K562 (cell line): ENCODE data around the gene GALNT7. TPM values are rescaled to one million over a fixed set of nuclear protein-coding genes. Genes with fewer than 3 reads are reported as not detected.

ENCODE experiments used
- ATAC-seq: fragments of 200-7000 bp; cut with Tn5 transposase; 3 replicates; pipeline ENCODE4 v1.9.1; 2020; ENCODE audit warnings: moderate library complexity
- BruUV-seq: library from RNA; stranded (reverse); fragments of 400-500 nt; replicated peaks from 2 replicates; lab custom pipeline; 2021; lab: Mats Ljungman, UMichigan
- CTCF ChIA-PET: fragments of 300-600 bp; formaldehyde crosslinking; extraction: SDS; loops from one replicate; lab custom pipeline; 2021; ENCODE audit warnings: low intra/inter-chr PET ratio; lab: Yijun Ruan, JAX
- POLR2A ChIA-PET: fragments of 300-600, 350-650 bp; sonication (Branson Sonifier 250); formaldehyde crosslinking; extraction: SDS; loops from one replicate; lab custom pipeline; 2021; ENCODE audit warnings: antibody characterized with exemption, inconsistent platforms; lab: Yijun Ruan, JAX
- DNase-seq, 4 experiments: peaks; one replicate each; pipeline versions ENCODE4 v3.0.0 to v3.0.0-alpha.2; 2011 to 2018; ENCODE audit warnings: low spot score in 3 of 4, mixed read lengths in 3 of 4; ENCODE audit errors: extremely low read depth in 1 of 4
- FAIRE-seq: peaks from 2 replicates; lab custom pipeline; 2011; peaks lifted over from hg19 to GRCh38; lab: Jason Lieb, UNC
- H2AFZ ChIP-seq: 2 replicates; pipeline ENCODE4 v1.6.0; 2011; ENCODE audit warnings: low read depth, low read length, control low read depth, inconsistent platforms
- H3K27ac ChIP-seq: fragments of 200-600 bp; 3 replicates; pipeline ENCODE4 v1.8.0; 2011; ENCODE audit warnings: low read depth, mild to moderate bottlenecking, control low read depth, inconsistent platforms, low read length, moderate library complexity, mixed read lengths; ENCODE audit errors: extremely low read depth
- H3K27me3 ChIP-seq, 2 experiments: fragments of 300-600 bp in 1 of 2; 2 replicates in 1 of 2; 3 replicates in 1 of 2; pipeline versions ENCODE4 v1.6.0 to v1.8.0; 2011; ENCODE audit warnings: inconsistent platforms in 2 of 2, low read length in 2 of 2, mild to moderate bottlenecking in 1 of 2, mixed read lengths in 1 of 2, moderate library complexity in 1 of 2; ENCODE audit not compliant: control insufficient read depth in 2 of 2, insufficient read depth in 2 of 2
- H3K36me3 ChIP-seq: fragments of 300-600 bp; 3 replicates; pipeline ENCODE4 v1.8.0; 2011; ENCODE audit warnings: mild to moderate bottlenecking, low read length, inconsistent platforms; ENCODE audit not compliant: control insufficient read depth, insufficient read depth
- H3K4me1 ChIP-seq, 2 experiments: fragments of 200-600 bp in 1 of 2; replicated peaks in 1 of 2; 2 replicates in 1 of 2; 3 replicates in 1 of 2; pipeline versions ENCODE4 v1.5.1 to v1.8.0; 2011; ENCODE audit warnings: inconsistent platforms in 2 of 2, low read length in 2 of 2, mild to moderate bottlenecking in 1 of 2, mixed read lengths in 1 of 2, moderate library complexity in 1 of 2; ENCODE audit not compliant: control insufficient read depth in 2 of 2, insufficient read depth in 2 of 2
- H3K4me2 ChIP-seq: 2 replicates; pipeline ENCODE4 v1.6.1; 2011; ENCODE audit warnings: low read length, control low read depth, inconsistent platforms, mixed read lengths; ENCODE audit not compliant: insufficient read depth
- H3K4me3 ChIP-seq: fragments of 200-600 bp; sonication (generic), shearing (Covaris generic); 2 replicates; pipeline ENCODE4 v1.5.1; 2016; ENCODE audit warnings: control low read depth, inconsistent platforms
- H3K79me2 ChIP-seq: fragments of 200-600 bp; 3 replicates; pipeline ENCODE4 v1.8.0; 2011; ENCODE audit warnings: low read length, inconsistent platforms; ENCODE audit not compliant: control insufficient read depth, insufficient read depth
- H3K9ac ChIP-seq, 2 experiments: 2 replicates each; pipeline versions ENCODE4 v1.6.0 to v1.6.1; 2011; ENCODE audit warnings: low read depth in 2 of 2, low read length in 2 of 2, control low read depth in 1 of 2, inconsistent platforms in 1 of 2, mild to moderate bottlenecking in 1 of 2, mixed read lengths in 1 of 2; ENCODE audit not compliant: insufficient read depth in 1 of 2
- H3K9me1 ChIP-seq: one replicate; pipeline ENCODE4 v1.6.0; 2011; ENCODE audit warnings: inconsistent platforms, mild to moderate bottlenecking, low read length, moderate library complexity; ENCODE audit not compliant: control insufficient read depth, insufficient read depth
- H3K9me3 ChIP-seq: replicated peaks from 2 replicates; pipeline ENCODE4 v1.5.1; 2011; ENCODE audit warnings: low read depth, low read length, inconsistent platforms; ENCODE audit not compliant: control insufficient read depth, insufficient read depth
- H4K20me1 ChIP-seq: replicated peaks from 2 replicates; pipeline ENCODE4 v1.6.1; 2011; ENCODE audit warnings: low read length, inconsistent platforms, mixed read lengths; ENCODE audit not compliant: control insufficient read depth, insufficient read depth
- BRD9 ChIP-seq: fragments of 450-650 bp; IDR thresholded peaks from 2 replicates; pipeline ENCODE4 v1.6.1; 2018; ENCODE audit warnings: low read depth; ENCODE audit not compliant: partially characterized antibody
- FIP1L1 ChIP-seq: fragments of 200-400 bp; formaldehyde crosslinking; IDR thresholded peaks from 2 replicates; pipeline ENCODE4 v1.6.1; 2018; ENCODE audit warnings: mild to moderate bottlenecking, low read depth, low read length; ENCODE audit not compliant: poor library complexity, severe bottlenecking
- MAFG ChIP-seq: fragments of 450-650 bp; conservative IDR thresholded peaks from 2 replicates; pipeline ENCODE4 v1.6.1; 2016; ENCODE audit warnings: missing genetic modification characterization, missing compliant biosample characterization
- POLR2AphosphoS2 ChIP-seq: IDR thresholded peaks from 2 replicates; pipeline ENCODE4 v1.6.1; 2012; ENCODE audit warnings: low read length, improper control_type of control experiment
- RREB1 ChIP-seq: fragments of 250-450 bp; sonication (Bioruptor Pico); IDR thresholded peaks from 2 replicates; pipeline ENCODE4 v1.4.0; 2020
- ZFP91 ChIP-seq: sonication (generic); formaldehyde crosslinking; IDR thresholded peaks from 2 replicates; pipeline ENCODE4 v1.8.0; 2022; ENCODE audit warnings: mild to moderate bottlenecking, missing genetic modification reagents
- ZNF212 ChIP-seq: fragments of 450-650 bp; formaldehyde crosslinking; IDR thresholded peaks from 2 replicates; pipeline ENCODE4 v1.4.0; 2020; ENCODE audit warnings: mild to moderate bottlenecking
- ZNF224 ChIP-seq: sonication (generic); formaldehyde crosslinking; IDR thresholded peaks from 2 replicates; pipeline ENCODE4 v1.8.0; 2022; ENCODE audit warnings: mild to moderate bottlenecking, missing genetic modification reagents
- ZNF609 ChIP-seq: sonication (generic); formaldehyde crosslinking; IDR thresholded peaks from 2 replicates; pipeline ENCODE4 v1.8.1; 2023; ENCODE audit warnings: missing genetic modification reagents, mild to moderate bottlenecking, borderline replicate concordance
- ZNF785 ChIP-seq: fragments of 250-450 bp; sonication (Bioruptor Pico); IDR thresholded peaks from 2 replicates; pipeline ENCODE4 v1.4.0; 2020; ENCODE audit warnings: mild to moderate bottlenecking
- WGBS: fragments of 100-300 bp; shearing (Covaris generic); methylation state at CpG from one replicate; pipeline ENCODE4 v1.1.6; 2016; ENCODE audit warnings: low coverage, mixed read lengths; ENCODE audit not compliant: insufficient coverage; ENCODE audit errors: missing lambda C conversion rate; 5-methylcytosine and 5-hydroxymethylcytosine counted together
- in situ Hi-C: fragments of 300-500 bp; cut with MboI; formaldehyde crosslinking; loops from 4 replicates; pipeline ENCODE4 v1.15.0; 2018; ENCODE audit warnings: inconsistent platforms, mixed read lengths
- intact Hi-C: fragments of 100-400 bp; cut with micrococcal nuclease; formaldehyde crosslinking; loops from 2 replicates; pipeline ENCODE4 v1.14.2; 2022
- polyA plus RNA-seq, 8 experiments: library from polyadenylated mRNA; depleted of rRNA in 4 of 8; stranded (reverse) in 5 of 8; unstranded in 3 of 8; fragments of >200 nt; fragmentation: Nextera tagmentation in 2 of 8; fragmentation: Illumina TruSeq in 1 of 8; extraction: Ambion mirVana in 2 of 8; extraction: Trizol in 1 of 8; gene quantifications; 2 replicates each; pipeline versions ENCODE4 v1.2.1 to v1.2.3, GENCODE V29; 2011 to 2014; ENCODE audit warnings: inconsistent platforms in 1 of 8, missing spikeins in 1 of 8
- total RNA-seq, 7 experiments: library from RNA; depleted of rRNA in 6 of 7; stranded (reverse); fragments of >200 nt in 6 of 7; fragmentation: Illumina TruSeq in 2 of 7; extraction: Trizol in 2 of 7; gene quantifications; 2 replicates each; pipeline versions ENCODE4 v1.2.1 to v1.2.3, GENCODE V29; 2011 to 2021; ENCODE audit warnings: low replicate concordance in 1 of 7

GALNT7 gene
- total and polyA plus RNA-seq, 9 of the 15 experiments (the other 6 are each of a cell fraction or from before 2014, with no cell fraction given), result 16.7 to 38.7 (median 31.1) TPM

- FAIRE-seq (no peak), ATAC-seq (no peak), DNase-seq (no peak)
- Histone ChIP-seq H3K79me2 (no peaks in the 10 kb centered on the region), H3K27ac (no peak overlapping the region), H4K20me1 (no peaks in the 10 kb centered on the region), H2AFZ (no peak overlapping the region), H3K36me3 (no peaks in the 10 kb centered on the region), H3K4me3 (no peak overlapping the region), H3K9me1 (no peaks in the 10 kb centered on the region), H3K9me3 (no peaks in the 10 kb centered on the region), H3K4me1 (0 out of 5 replicates have a peak, but pooled peaks cover 0 to under 1% of the 10 kb centered on the region in 2 experiments), H3K27me3 (no peaks in the 10 kb centered on the region), H3K4me2 (no peak overlapping the region), H3K9ac (no peak overlapping the region)
- CTCF ChIA-PET, result no interaction called here
- no TSS peak for BruUV-seq
- WGBS, result 8% methylated on average over 2 of the region's 2 CpGs
- intact Hi-C loops, result no loop called here
- in situ Hi-C loops, result no loop called here
- POLR2A ChIA-PET, result no interaction called here
- TF ChIP-seq POLR2AphosphoS2 (no peak), ZNF212 (CRISPR knock-in tag) (no peak), ZNF785 (CRISPR knock-in tag) (no peak), ZFP91 (CRISPR knock-in tag) (no peak), ZNF224 (no peak), MAFG (tag) (no peak), ZNF609 (CRISPR knock-in tag) (no peak), FIP1L1 (no peak), RREB1 (CRISPR knock-in tag) (no peak), BRD9 (no peak)
Measured at GRCh38 chr4:173139561-173139960, 29.1 kb upstream of the GALNT7 start.
